A673 (cell line): Measurements from ENCODE around the gene SEMA5A.

Experiments used
- EZH2 ChIP-seq: fragments of 200-600 bp; sonication (generic); IDR thresholded peaks from 2 replicates; pipeline ENCODE4 v1.6.1; 2017; ENCODE audit warnings: borderline replicate concordance, low read depth, mild to moderate bottlenecking, mixed read lengths, antibody characterized with exemption, low read length; ENCODE audit not compliant: poor library complexity, severe bottlenecking
- TF ChIP-seq, protein P1 (sequence below): fragments of 300-800, 200-600 bp; sonication (generic); conservative IDR thresholded peaks from 2 replicates; pipeline ENCODE4 v1.5.1; 2017; ENCODE audit warnings: low read depth, mild to moderate bottlenecking, antibody characterized with exemption, low read length, moderate library complexity, mixed read lengths

DNA sequence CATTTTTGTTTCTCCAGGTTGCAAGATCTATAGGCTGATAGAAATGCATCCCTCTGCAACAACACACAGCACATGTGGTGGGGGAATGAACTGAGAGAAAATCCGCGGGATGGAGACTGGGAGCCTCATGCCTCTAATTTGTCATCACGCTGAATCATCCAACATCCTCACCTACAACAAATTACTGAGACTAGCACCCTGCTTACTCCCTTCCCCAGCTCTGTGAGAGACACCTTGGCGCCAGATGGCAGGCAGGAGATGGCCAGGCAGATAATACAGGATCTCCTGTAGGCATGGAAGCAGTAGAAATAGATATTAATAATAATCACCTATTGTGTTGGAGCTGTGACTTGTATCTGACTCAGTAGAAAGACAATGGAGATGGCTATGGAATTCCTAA is 276.9 kb downstream of the SEMA5A start:
- TF ChIP-seq, protein P1, sequence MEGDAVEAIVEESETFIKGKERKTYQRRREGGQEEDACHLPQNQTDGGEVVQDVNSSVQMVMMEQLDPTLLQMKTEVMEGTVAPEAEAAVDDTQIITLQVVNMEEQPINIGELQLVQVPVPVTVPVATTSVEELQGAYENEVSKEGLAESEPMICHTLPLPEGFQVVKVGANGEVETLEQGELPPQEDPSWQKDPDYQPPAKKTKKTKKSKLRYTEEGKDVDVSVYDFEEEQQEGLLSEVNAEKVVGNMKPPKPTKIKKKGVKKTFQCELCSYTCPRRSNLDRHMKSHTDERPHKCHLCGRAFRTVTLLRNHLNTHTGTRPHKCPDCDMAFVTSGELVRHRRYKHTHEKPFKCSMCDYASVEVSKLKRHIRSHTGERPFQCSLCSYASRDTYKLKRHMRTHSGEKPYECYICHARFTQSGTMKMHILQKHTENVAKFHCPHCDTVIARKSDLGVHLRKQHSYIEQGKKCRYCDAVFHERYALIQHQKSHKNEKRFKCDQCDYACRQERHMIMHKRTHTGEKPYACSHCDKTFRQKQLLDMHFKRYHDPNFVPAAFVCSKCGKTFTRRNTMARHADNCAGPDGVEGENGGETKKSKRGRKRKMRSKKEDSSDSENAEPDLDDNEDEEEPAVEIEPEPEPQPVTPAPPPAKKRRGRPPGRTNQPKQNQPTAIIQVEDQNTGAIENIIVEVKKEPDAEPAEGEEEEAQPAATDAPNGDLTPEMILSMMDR, result no peak
- TF ChIP-seq EZH2, result no peak
